Activated CD4-positive, alpha-beta memory T cell treated with anti-CD3 and anti-CD28 coated beads, Interleukin-2, amount 10 ng/mL, durations not matched to agents 7 days and 5 days (primary cell): Measurements from ENCODE around the gene CORO2A. TPM values are rescaled to one million over a fixed set of nuclear protein-coding genes. Genes with fewer than 3 reads are reported as not detected.
"Not testable (repeated sequence)": the region's sequence is repeated elsewhere in the genome, so short reads cannot be mapped to it uniquely, and the experiment has no call there.

Experiments used
- CTCF ChIA-PET: fragments of 350-600 bp; sonication (Branson Sonifier 250); formaldehyde crosslinking; loops from one replicate; lab custom pipeline; 2021; ENCODE audit warnings: antibody characterized with exemption, inconsistent platforms; lab: Charles Lee
- POLR2A ChIA-PET: fragments of 350-600 bp; sonication (Branson Sonifier 250); formaldehyde crosslinking; loops from one replicate; lab custom pipeline; 2021; ENCODE audit warnings: antibody characterized with exemption; lab: Charles Lee
- DNase-seq: peaks from one replicate; pipeline ENCODE4 v3.0.0-alpha.2; 2020
- H3K27ac Mint-ChIP-seq: one replicate; pipeline ENCODE4 v1.8.0; 2021; ENCODE audit warnings: mild to moderate bottlenecking, mixed read lengths
- H3K27me3 Mint-ChIP-seq: one replicate; pipeline ENCODE4 v1.8.0; 2021; ENCODE audit warnings: mixed read lengths
- H3K36me3 Mint-ChIP-seq: one replicate; pipeline ENCODE4 v1.8.0; 2021; ENCODE audit warnings: low read depth, mixed read lengths
- H3K4me1 Mint-ChIP-seq: one replicate; pipeline ENCODE4 v1.8.0; 2021; ENCODE audit warnings: mixed read lengths
- H3K4me3 Mint-ChIP-seq: one replicate; pipeline ENCODE4 v1.8.0; 2021; ENCODE audit warnings: mild to moderate bottlenecking, mixed read lengths
- H3K9me3 Mint-ChIP-seq: one replicate; pipeline ENCODE4 v1.8.0; 2021; ENCODE audit warnings: mixed read lengths
- total RNA-seq, 2 experiments: library from RNA; stranded (reverse); gene quantifications; one replicate each; pipeline ENCODE4 v1.2.3, GENCODE V29; 2021

Gene CORO2A
- total RNA-seq, 2 experiments from 2014 or later: 7.8 to 8.2 TPM

DNA sequence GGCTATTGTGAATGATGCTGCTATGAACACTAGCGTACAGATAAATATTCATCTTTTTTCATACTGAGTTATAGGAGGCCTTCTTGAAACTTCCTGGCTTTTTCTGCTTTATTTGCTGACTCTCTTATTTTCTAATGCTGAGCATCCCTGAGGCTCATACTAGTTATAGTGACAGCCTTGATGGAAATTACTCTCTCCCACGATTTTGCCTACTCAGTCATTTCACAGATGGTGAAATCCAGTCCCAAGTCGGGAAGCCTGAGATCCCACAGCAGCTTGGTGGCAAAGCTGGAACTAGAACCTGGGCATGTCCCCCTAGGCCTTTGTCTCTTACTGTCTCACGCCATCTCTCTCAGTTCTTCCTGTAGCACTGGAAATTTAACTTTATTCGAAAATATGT lies 113.5 kb downstream of the CORO2A start:
- no peak overlapping the region for H3K4me3 Mint-ChIP-seq
- no peaks in the 10 kb centered on the region for H3K27me3 Mint-ChIP-seq
- peak overlapping the region; percentile 49 for H3K27ac Mint-ChIP-seq
- H3K9me3 Mint-ChIP-seq: no peaks in the 10 kb centered on the region
- peaks cover 67% of the 10 kb centered on the region for H3K36me3 Mint-ChIP-seq
- ChIA-PET CTCF (interaction anchor here (0.6 to 1.0 kb wide), 3 partner anchors 23 to 175 kb away, joined by 3 to 4 read pairs (median 3); partner anchors contain the start of gene TRIM14), POLR2A (interaction anchor here (0.7 to 2.4 kb wide), 4 partner anchors 19 to 308 kb away, joined by 3 to 8 read pairs (median 4); no protein-coding TSS in a partner anchor)
- DNase-seq: no peak
- H3K4me1 Mint-ChIP-seq: peaks cover 72% of the 10 kb centered on the region

DNA sequence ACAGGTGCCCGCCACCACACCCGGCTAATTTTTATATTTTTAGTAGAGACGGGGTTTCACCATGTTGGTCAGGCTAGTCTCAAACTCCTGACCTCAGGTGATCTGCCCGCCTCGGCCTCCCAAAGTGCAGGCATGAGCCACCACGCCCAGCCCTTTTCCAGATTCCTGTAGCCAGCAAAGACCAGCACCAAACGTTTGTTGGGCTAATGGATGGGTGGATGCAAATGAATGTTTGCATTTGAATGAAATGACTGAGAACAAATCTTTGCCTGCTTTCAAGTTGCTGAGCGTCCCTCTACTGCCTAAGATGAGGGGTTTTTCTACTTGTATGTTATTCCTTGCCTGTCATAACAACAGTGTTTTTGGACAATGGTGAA lies 115.9 kb downstream of the CORO2A start:
- POLR2A ChIA-PET: interaction anchor here (1.0 to 1.7 kb wide), 6 partner anchors 10 to 179 kb away, joined by 3 to 5 read pairs (median 4); partner anchors contain the start of gene TBC1D2
- DNase-seq, H3K27me3 Mint-ChIP-seq, H3K4me3 Mint-ChIP-seq, H3K9me3 Mint-ChIP-seq: not testable (repeated sequence)
- Mint-ChIP-seq H3K27ac (peak overlapping the region; percentile 93), H3K36me3 (peaks cover 44% of the 10 kb centered on the region), H3K4me1 (peaks cover 52% of the 10 kb centered on the region)
- CTCF ChIA-PET: interaction anchor here (1.0 to 1.9 kb wide), 2 partner anchors 17 to 42 kb away, joined by 4 to 6 read pairs; no protein-coding TSS in a partner anchor

DNA sequence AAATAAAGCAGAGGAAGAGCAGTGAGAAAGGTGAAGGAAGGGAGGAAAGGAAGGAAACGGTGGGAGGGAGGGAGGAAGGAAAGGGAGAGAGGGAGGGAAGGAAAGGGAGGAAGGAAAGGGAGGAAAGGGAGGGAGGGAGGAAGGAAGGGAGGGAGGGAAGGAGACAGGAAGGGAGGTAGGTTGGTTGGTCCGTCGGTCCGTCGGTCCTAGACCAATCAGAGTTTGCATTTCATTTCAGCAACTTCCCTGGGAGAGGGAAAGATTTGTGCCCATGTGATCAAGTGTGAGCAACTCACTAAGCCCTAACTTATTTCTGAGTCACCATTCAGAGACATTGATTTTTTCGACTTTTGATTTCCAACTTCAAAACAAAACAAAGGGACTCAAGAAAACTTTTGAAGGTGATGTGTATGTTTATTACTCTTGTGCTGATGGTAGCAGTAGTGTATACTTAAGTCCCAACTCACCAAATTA lies 117.1 kb downstream of the CORO2A start:
- DNase-seq: peak; percentile 25
- Mint-ChIP-seq H3K27me3 (no peaks in the 10 kb centered on the region), H3K9me3 (no peaks in the 10 kb centered on the region), H3K4me1 (peaks cover 44% of the 10 kb centered on the region), H3K27ac (peak overlapping the region; percentile 93), H3K4me3 (peak overlapping the region; percentile 30), H3K36me3 (peaks cover 36% of the 10 kb centered on the region)
- ChIA-PET POLR2A (interaction anchor here (0.9 to 3.2 kb wide), 3 partner anchors 19 to 180 kb away, joined by 3 to 9 read pairs (median 4); partner anchors contain the start of genes NANS, TBC1D2 and TRIM14), CTCF (interaction anchor here (0.6 to 2.9 kb wide), 10 partner anchors 18 to 188 kb away, joined by 3 to 34 read pairs (median 3); partner anchors contain the start of genes TBC1D2 and TRIM14)

DNA sequence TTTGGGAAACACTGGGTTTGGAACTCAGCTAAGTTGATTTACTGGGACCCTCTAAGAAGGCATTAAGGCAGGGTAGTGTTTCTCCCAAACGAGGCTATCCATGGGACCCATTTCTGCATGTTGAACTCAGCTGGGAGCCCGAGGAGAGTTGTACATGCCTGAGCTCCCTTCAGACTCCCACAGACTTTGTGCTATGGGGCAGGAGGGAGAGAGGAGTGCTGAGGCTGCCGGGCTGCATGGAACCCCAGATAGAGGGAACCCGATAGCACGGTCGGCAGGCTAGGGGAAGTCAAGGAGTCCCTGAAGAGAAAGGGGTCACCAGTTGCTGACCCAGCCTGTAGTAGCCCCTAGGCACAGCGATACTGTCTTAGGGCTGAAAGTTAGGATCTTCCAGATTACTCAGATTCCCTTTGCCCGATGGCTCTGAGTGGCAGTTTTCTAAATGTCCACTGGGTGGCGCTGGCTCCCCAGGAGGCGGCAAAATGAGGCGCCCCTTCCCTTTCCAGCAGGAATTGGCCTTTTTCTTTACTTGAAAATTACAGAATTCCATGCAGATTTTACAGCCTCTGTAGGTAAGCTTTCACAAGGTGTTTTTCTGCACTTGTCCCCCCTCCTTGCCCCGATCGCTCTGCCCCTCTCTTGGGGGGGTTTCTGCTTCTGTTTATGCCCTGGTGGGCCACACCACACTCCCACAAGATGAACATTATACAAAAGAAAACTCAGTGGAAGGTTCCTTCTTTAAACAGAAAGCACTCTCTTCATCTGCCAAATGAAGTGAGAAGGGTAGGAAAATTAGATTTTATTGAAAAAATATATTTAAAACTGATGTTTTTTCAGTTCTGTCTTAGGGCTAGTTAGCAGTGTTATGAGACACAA lies 118.1 kb downstream of the CORO2A start:
- ChIA-PET POLR2A (interaction anchor here (0.8 to 3.2 kb wide), 6 partner anchors 18 to 189 kb away, joined by 3 to 9 read pairs (median 4); partner anchors contain the start of genes NANS and TRIM14), CTCF (interaction anchor here (0.6 to 2.9 kb wide), 21 partner anchors 7 to 189 kb away, joined by 3 to 34 read pairs (median 3); partner anchors contain the start of genes TBC1D2 and TRIM14)
- Mint-ChIP-seq H3K36me3 (peaks cover 28% of the 10 kb centered on the region), H3K4me1 (peaks cover 47% of the 10 kb centered on the region), H3K27me3 (no peaks in the 10 kb centered on the region), H3K27ac (peak overlapping the region; percentile 93), H3K9me3 (no peaks in the 10 kb centered on the region), H3K4me3 (no peak overlapping the region)
- peak; percentile 73 for DNase-seq

DNA sequence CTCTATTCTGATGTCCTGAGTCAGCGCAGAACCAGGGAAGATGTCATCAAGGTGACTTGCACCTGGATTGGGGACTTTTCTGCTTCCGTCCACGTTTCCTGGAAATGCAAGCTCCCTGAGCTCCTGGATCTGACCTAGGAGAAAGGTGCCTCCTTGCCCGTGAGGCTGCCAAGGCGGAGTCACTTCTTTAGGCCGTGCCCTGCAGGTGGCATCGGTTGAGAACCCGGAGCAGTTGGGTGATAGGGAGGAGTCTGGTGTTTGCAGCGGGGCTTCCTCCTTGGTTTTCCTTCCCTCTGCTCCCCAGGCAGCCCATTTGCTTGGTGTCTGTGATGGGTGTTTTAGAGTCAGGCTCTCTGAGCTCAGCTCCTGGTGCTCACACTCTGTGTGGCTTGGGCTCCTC lies 120.7 kb downstream of the CORO2A start:
- H3K27me3 Mint-ChIP-seq: no peaks in the 10 kb centered on the region
- POLR2A ChIA-PET: no interaction called here
- no peak for DNase-seq
- CTCF ChIA-PET: interaction anchor here (0.5 to 1.4 kb wide), 4 partner anchors 18 to 191 kb away, joined by 4 to 7 read pairs (median 4); no protein-coding TSS in a partner anchor
- H3K4me1 Mint-ChIP-seq: peaks cover 39% of the 10 kb centered on the region
- H3K9me3 Mint-ChIP-seq: no peaks in the 10 kb centered on the region
- H3K4me3 Mint-ChIP-seq: no peak overlapping the region
- no peak overlapping the region for H3K27ac Mint-ChIP-seq
- H3K36me3 Mint-ChIP-seq: peaks cover 20% of the 10 kb centered on the region

Other genes starting within 250 kb of the CORO2A start
- gene ANP32B, start 209.3 kb downstream of the CORO2A start, total RNA-seq: 100 to 1,000 TPM; 317 to 335 TPM
- gene NANS, start 135.9 kb downstream of the CORO2A start, total RNA-seq: 10 to 100 TPM; 46.1 to 47.3 TPM
- gene TRIM14, start 73.4 kb downstream of the CORO2A start, total RNA-seq: 100 to 1,000 TPM in 1 of 2 experiments, 10 to 100 TPM in 1; 99.4 to 101 TPM
- 10 to 100 TPM; 11.0 to 11.9 TPM for gene TBC1D2, start 63.0 kb upstream of the CORO2A start, total RNA-seq